WTC11 (cell line): ENCODE data around the gene ENHO.

ENCODE experiments used
- CBFB ChIP-seq: sonication (generic); formaldehyde crosslinking; IDR thresholded peaks from 2 replicates; pipeline ENCODE4 v1.8.1; 2022; ENCODE audit warnings: mild to moderate bottlenecking, low read depth, missing genetic modification reagents
- ELF4 ChIP-seq: sonication (generic); formaldehyde crosslinking; IDR thresholded peaks from 2 replicates; pipeline ENCODE4 v1.8.1; 2022; ENCODE audit warnings: low read depth, mild to moderate bottlenecking, moderate library complexity, missing genetic modification reagents
- SP1 ChIP-seq: sonication (generic); formaldehyde crosslinking; conservative IDR thresholded peaks from 2 replicates; pipeline ENCODE4 v1.8.1; 2022; ENCODE audit warnings: missing genetic modification reagents
- TCF7 ChIP-seq: sonication (generic); formaldehyde crosslinking; IDR thresholded peaks from 2 replicates; pipeline ENCODE4 v1.8.0; 2022; ENCODE audit warnings: mild to moderate bottlenecking, low read depth, missing genetic modification reagents, moderate library complexity
- ZNF219 ChIP-seq: sonication (generic); formaldehyde crosslinking; IDR thresholded peaks from 2 replicates; pipeline ENCODE4 v1.8.0; 2023; ENCODE audit warnings: missing genetic modification reagents, mild to moderate bottlenecking, borderline replicate concordance
- TF ChIP-seq, protein P1 (sequence below): sonication (generic); formaldehyde crosslinking; IDR thresholded peaks from 2 replicates; pipeline ENCODE4 v1.8.0; 2022; ENCODE audit warnings: mild to moderate bottlenecking, missing genetic modification reagents
- TF ChIP-seq, protein P2 (sequence below): fragments of 250-450 bp; sonication (Bioruptor Pico); IDR thresholded peaks from 2 replicates; pipeline ENCODE4 v1.9.0; 2021; ENCODE audit warnings: mild to moderate bottlenecking
- TF ChIP-seq, protein P3 (sequence below): fragments of 200-600 bp; IDR thresholded peaks from 2 replicates; pipeline ENCODE4 v1.8.0; 2022; ENCODE audit warnings: antibody characterized with exemption
- TF ChIP-seq, protein P4 (sequence below): sonication (generic); formaldehyde crosslinking; IDR thresholded peaks from 2 replicates; pipeline ENCODE4 v1.8.1; 2022; ENCODE audit warnings: low read depth, missing genetic modification reagents, borderline replicate concordance
- TF ChIP-seq, protein P5 (sequence below): sonication (generic); formaldehyde crosslinking; IDR thresholded peaks from 2 replicates; pipeline ENCODE4 v1.8.0; 2022; ENCODE audit warnings: mild to moderate bottlenecking, missing genetic modification reagents
- TF ChIP-seq, protein P6 (sequence below): sonication (generic); formaldehyde crosslinking; IDR thresholded peaks from 2 replicates; pipeline ENCODE4 v1.8.0; 2023; ENCODE audit warnings: mild to moderate bottlenecking, missing genetic modification reagents

DNA sequence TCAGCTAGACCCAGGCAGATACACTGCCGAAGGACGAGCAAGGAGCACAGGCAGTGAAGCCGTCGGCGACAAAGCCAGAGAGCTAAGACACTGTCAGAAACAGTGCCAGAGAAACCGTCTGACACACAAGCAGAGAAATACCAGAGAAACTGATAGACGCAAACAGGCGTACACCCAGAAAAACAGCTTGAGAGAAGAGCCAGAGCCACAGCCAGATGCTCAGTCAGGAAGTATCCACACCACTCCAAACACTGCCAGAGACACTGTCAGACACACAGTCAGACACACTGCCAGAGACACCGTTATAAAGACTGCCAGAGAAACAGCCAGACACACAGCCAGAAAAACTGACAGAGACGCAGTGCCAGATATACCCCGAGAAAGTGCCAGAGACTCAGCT, 47.6 kb upstream of the ENHO start:
- TF ChIP-seq, protein P1, sequence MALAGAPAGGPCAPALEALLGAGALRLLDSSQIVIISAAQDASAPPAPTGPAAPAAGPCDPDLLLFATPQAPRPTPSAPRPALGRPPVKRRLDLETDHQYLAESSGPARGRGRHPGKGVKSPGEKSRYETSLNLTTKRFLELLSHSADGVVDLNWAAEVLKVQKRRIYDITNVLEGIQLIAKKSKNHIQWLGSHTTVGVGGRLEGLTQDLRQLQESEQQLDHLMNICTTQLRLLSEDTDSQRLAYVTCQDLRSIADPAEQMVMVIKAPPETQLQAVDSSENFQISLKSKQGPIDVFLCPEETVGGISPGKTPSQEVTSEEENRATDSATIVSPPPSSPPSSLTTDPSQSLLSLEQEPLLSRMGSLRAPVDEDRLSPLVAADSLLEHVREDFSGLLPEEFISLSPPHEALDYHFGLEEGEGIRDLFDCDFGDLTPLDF (CRISPR knock-in tag), result no peak
- TF ChIP-seq, protein P2, sequence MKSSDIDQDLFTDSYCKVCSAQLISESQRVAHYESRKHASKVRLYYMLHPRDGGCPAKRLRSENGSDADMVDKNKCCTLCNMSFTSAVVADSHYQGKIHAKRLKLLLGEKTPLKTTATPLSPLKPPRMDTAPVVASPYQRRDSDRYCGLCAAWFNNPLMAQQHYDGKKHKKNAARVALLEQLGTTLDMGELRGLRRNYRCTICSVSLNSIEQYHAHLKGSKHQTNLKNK (CRISPR knock-in tag), result no peak
- TF ChIP-seq, protein P3, sequence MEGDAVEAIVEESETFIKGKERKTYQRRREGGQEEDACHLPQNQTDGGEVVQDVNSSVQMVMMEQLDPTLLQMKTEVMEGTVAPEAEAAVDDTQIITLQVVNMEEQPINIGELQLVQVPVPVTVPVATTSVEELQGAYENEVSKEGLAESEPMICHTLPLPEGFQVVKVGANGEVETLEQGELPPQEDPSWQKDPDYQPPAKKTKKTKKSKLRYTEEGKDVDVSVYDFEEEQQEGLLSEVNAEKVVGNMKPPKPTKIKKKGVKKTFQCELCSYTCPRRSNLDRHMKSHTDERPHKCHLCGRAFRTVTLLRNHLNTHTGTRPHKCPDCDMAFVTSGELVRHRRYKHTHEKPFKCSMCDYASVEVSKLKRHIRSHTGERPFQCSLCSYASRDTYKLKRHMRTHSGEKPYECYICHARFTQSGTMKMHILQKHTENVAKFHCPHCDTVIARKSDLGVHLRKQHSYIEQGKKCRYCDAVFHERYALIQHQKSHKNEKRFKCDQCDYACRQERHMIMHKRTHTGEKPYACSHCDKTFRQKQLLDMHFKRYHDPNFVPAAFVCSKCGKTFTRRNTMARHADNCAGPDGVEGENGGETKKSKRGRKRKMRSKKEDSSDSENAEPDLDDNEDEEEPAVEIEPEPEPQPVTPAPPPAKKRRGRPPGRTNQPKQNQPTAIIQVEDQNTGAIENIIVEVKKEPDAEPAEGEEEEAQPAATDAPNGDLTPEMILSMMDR, result no peak
- TF ChIP-seq CBFB (CRISPR knock-in tag) (no peak), SP1 (CRISPR knock-in tag) (no peak), ELF4 (CRISPR knock-in tag) (no peak), TCF7 (CRISPR knock-in tag) (no peak), ZNF219 (CRISPR knock-in tag) (no peak)
- TF ChIP-seq, protein P4, sequence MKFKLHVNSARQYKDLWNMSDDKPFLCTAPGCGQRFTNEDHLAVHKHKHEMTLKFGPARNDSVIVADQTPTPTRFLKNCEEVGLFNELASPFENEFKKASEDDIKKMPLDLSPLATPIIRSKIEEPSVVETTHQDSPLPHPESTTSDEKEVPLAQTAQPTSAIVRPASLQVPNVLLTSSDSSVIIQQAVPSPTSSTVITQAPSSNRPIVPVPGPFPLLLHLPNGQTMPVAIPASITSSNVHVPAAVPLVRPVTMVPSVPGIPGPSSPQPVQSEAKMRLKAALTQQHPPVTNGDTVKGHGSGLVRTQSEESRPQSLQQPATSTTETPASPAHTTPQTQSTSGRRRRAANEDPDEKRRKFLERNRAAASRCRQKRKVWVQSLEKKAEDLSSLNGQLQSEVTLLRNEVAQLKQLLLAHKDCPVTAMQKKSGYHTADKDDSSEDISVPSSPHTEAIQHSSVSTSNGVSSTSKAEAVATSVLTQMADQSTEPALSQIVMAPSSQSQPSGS (CRISPR knock-in tag), result no peak
- TF ChIP-seq, protein P5, sequence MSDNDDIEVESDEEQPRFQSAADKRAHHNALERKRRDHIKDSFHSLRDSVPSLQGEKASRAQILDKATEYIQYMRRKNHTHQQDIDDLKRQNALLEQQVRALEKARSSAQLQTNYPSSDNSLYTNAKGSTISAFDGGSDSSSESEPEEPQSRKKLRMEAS, result no peak
- TF ChIP-seq, protein P6, sequence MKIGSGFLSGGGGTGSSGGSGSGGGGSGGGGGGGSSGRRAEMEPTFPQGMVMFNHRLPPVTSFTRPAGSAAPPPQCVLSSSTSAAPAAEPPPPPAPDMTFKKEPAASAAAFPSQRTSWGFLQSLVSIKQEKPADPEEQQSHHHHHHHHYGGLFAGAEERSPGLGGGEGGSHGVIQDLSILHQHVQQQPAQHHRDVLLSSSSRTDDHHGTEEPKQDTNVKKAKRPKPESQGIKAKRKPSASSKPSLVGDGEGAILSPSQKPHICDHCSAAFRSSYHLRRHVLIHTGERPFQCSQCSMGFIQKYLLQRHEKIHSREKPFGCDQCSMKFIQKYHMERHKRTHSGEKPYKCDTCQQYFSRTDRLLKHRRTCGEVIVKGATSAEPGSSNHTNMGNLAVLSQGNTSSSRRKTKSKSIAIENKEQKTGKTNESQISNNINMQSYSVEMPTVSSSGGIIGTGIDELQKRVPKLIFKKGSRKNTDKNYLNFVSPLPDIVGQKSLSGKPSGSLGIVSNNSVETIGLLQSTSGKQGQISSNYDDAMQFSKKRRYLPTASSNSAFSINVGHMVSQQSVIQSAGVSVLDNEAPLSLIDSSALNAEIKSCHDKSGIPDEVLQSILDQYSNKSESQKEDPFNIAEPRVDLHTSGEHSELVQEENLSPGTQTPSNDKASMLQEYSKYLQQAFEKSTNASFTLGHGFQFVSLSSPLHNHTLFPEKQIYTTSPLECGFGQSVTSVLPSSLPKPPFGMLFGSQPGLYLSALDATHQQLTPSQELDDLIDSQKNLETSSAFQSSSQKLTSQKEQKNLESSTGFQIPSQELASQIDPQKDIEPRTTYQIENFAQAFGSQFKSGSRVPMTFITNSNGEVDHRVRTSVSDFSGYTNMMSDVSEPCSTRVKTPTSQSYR (CRISPR knock-in tag), result no peak
